ENCODE measurements around the gene CPSF3. TPM values are rescaled to one million over a fixed set of nuclear protein-coding genes. Genes with fewer than 3 reads are reported as not detected.
"Not testable (repeated sequence)": the region's sequence is repeated elsewhere in the genome, so short reads cannot be mapped to it uniquely, and the experiment has no call there.

Gene CPSF3
- total RNA-seq, 1 donor from 2014 or later = 54.7 TPM

DNA sequence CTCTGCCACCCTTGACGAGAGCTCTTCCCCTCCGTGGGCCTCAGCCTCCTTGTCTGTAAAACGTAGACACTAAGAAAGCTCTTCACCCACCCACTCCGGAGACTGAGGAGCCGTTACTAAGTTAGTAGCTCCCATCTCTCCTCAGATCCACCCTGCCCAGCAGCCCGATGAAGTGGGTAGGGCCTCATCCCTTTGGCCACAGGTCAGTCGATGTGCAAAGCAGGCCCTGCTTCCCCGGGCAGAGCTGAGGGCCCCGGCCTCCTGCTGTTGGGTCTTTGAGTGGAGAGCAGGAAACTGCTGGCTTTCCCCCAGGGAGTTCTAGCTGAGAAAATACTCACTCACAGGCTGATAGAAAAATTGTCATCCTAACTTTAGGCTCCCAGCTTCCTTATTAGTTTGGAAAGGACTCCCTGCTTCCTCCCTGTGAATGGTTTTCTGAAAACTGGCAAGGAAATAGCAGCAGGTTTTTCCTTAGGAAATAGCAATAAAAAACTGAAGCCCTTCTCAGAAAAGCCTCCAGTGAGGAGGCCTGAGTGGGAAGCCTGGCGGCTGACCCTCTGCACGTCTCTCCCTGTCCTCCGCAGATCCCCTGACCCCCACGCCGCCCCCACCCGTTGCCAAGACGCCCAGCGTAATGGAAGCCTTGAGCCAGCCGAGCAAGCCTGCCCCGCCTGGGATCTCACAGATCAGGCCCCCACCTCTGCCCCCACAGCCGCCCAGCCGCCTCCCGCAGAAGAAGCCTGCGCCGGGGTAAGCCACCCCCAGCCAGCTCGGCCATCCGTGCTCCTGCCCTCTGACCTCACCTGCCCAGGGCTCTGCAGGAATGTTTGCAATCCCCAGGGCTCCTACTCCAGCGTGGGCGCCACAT is 30.3 kb upstream of the CPSF3 start:
- intact Hi-C loops (cut with micrococcal nuclease) = no loop called here

DNA sequence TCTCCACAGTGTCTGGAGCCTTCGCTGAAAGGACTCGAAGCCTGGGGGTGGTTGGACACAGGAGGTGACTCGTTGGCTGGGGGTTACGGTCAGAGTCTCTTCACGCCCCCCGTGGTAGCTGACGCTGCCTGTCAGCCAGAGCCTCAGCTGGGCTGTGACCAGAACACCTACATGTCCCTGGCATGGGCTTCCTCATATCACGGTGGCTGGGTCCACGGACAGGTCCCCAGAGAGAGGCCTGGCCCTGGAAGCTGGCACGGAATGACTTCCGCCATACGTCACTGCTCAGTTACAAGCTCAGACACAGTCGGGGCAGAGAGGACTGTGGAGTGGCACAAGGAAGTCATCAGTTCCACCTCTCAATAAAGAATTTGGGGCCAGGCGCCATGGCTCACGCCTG is 28.6 kb upstream of the CPSF3 start:
- intact Hi-C loops (cut with micrococcal nuclease) = no loop called here

DNA sequence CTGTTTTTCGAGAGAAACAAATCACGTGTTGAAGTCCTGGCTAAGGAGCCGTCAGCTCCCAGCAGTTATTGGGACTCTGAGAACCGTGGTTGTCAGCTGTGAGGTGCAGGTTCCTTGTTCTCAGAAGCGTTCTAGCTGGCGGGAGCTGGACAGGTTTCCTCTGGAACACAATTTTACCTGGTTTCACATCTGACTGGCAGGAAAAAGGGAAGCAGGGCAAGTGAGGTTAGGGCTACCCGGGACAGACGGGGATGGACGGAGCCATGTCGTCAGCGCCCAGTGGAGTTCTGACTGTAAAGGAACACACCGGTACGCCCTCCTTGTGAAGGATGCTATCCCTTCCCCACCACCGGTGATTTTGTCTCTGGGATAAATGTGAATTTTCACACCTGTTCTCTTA is 26.3 kb upstream of the CPSF3 start:
- intact Hi-C loops (cut with micrococcal nuclease) = no loop called here

DNA sequence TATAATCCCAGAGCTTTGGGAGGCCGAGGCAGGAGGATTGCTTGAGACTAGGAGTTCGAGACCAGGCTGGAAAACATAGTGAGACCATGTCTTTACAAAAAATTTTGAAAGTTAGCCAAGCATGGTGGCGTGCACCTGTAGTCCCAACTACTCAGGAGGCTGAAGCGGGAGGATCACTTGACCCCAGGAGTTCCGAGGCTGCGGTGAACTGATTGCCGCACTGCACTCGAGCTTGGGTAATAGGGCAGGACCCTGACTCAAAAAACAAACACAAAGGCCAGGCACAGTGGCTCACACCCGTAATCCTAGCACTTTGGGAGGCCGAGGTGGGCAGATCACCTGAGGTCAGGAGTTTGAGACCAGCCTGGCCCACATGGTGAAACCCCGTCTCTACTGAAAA is 25.2 kb upstream of the CPSF3 start:
- intact Hi-C loops (cut with micrococcal nuclease) = not testable (repeated sequence)

DNA sequence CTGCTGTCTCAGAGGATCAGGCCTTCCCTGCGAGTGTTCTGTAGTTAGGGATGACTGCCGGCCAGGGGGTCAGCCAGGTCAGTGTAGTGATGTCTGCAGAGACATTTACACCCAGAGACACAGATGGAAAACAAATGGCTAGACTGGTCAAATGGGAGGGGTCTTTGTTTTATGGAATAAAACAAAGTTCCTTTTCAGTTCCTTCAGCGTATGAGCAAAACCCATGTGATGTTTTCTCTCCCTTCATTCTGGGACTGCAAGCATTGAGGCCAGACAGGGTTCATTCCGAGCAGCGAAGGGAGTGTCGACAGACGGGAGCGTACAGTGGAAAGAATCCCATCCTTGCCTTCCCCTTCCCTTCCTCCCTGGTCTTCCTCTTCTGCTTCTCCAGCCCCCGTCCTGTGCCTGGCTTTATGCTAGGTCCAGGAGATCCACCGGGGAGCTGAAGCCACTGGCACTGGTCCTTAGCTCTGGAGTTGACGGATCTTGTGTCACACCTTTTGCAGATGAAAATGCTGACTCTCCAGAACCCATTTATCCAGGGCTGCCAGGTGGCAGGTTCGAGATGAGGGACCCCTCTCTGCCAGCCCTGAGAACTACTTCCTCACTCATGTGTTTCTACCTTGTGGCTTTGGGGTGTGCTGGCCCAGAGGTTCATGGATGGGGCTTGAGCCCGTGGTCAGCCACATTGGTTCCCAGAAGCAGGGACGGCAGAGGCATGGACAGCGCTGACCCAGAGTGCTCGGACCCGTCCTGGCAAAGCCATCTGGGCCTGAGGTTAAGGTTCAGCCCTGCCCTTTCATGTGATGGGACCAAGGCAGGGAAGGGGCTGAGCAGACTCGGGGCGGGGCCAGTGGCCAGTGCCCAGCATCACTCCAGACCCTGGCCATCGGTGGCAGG is 24.3 kb upstream of the CPSF3 start:
- intact Hi-C loops (cut with micrococcal nuclease) = no loop called here

DNA sequence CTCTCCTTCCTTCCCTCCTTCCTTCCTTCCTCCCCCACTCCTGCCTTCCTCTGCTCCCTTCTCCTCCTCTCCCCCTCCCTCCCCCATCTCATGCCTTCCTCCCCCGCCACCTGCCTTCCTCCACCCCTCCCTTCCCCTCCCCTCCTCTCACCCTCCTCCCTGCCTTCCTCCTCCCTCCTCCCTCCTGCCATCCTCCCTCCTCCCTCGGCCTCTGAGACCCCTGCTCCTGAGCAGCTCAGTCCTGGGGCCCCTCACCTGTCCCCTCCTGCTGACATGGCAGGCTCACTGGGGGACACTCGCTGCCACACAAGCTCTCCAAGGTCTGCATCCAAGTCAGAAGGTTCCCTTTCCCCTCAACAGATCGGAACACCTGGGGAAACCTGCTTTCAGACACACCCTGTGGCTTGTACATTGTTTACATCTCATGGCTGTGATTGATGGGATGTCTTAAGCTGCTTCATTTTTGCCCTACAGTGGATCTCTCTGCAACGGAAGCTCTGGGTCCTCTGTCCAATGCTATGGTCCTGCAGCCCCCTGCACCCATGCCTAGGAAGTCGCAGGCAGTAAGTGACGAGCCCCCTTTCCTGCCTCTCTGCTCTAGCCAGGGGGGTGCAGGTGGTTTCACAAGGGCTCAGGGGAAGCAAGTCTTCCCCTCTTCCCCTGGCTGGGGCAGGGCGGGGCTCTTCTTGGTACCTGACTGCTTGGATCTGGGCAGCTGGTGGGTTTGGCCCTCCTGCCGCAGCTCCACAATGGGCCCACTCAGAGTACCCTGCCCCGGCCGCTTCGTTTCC is 23.0 kb upstream of the CPSF3 start:
- intact Hi-C loops (cut with micrococcal nuclease) = no loop called here

DNA sequence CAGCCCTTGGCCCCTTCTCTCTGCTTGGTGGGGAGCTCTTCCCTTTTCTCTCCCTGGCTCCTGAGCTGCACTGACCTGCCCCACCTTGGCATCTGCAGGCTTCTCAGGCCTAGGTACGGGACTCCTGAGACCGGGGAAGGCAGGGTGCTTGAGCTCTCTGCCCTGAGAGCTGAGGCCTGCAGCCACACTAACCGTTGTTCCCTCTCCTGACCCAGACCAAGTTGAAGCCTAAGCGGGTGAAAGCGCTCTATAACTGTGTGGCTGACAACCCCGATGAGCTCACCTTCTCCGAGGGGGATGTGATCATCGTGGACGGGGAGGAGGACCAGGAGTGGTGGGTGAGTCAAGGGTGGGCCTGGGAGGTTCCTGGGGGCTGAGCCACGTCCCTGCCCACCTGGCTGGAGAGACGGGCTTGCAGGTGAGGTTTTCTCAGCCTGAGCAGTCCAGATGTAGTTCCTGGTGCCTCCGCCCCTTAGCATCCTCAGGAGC is 22.4 kb upstream of the CPSF3 start:
- intact Hi-C loops (cut with micrococcal nuclease) = no loop called here

DNA sequence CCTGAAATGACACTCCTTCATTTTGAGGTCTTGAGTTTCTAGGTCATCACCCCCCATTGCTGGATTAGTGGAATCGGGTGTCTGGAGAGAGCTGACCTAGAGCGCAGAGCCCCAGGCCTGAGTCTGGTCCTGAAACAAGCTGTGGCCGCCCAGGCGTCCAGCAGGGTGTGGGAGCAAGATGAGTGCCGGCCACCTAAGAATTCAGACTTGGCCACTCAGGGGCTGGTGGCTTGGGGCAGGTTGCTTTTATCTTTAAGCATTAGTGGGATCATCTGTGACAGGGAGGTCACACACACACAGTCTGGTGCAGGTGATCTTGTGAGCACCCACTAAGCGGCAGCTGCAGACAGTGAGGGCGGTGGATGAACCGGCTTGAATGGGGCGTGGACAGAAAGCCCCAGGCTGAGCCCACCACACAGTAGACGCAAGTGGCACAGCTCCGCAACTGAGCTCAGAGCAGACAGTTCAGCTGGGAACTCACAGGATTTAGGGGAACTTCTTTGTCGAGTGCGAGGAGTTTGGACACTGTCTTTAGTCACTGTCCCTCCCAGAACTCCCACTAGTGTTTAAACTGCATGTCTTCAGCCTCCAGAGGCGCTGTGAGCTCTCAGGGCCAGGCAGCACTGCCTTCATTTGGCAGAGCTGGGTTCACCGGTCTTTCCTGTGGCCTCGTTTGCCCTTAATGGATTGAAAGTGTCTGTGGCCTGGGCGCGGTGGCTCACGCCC is 21.6 kb upstream of the CPSF3 start:
- intact Hi-C loops (cut with micrococcal nuclease) = no loop called here

DNA sequence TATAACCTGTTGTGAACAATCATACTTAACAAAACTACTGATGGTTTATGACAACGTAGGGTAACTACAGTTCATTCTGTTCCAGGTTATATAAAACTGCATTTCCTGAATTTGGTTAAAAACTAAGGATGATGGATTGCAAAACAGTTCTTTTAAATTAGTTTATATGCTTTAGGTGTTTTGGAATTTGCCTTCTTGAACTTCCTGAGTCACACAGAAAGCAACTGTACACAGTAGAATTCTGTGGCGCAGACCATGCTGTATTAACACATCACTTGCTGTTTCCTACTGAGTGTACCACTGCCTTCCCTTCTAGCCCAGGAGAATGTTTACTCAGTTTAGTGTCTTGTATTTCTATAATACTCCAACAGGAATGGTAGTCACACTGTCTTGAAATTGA is 19.5 kb upstream of the CPSF3 start:
- intact Hi-C loops (cut with micrococcal nuclease) = no loop called here

DNA sequence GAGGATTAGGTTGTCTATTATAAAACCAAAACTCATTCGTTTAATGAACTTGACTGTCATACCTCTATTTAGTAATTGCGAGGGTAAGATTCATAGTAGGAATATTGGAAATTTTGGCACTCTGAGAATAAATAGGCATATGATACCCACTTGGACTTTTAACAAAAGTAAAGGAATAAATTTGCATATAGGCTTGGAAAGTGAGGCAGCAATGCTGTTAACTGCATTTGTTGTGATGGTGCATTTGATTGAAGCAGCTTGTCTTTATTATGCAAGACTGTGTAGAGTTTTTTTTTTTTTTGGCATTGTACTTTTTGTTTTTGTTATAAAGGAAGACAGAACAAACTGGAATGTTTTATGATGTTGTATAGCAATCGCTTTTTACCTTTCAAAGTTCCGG is 19.0 kb upstream of the CPSF3 start:
- intact Hi-C loops (cut with micrococcal nuclease) = no loop called here

DNA sequence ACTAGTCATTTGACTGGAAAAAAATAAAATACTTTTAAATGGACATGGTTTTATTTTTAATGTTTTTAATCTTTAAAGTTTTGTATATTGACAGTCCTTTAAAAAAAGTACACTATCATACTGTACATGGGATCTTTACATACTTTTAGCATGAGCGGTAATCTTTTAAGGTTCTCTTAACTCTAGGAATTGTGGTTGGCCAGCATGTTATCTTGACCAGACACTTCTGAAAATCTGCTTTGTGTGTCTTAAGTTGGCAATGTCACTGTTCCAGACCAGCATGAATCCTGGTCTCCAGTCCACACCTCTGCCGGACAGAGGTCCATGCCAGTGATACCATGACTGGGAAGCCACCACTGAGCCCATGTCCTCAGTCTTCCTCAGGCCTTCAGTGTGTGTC is 17.8 kb upstream of the CPSF3 start:
- intact Hi-C loops (cut with micrococcal nuclease) = no loop called here

DNA sequence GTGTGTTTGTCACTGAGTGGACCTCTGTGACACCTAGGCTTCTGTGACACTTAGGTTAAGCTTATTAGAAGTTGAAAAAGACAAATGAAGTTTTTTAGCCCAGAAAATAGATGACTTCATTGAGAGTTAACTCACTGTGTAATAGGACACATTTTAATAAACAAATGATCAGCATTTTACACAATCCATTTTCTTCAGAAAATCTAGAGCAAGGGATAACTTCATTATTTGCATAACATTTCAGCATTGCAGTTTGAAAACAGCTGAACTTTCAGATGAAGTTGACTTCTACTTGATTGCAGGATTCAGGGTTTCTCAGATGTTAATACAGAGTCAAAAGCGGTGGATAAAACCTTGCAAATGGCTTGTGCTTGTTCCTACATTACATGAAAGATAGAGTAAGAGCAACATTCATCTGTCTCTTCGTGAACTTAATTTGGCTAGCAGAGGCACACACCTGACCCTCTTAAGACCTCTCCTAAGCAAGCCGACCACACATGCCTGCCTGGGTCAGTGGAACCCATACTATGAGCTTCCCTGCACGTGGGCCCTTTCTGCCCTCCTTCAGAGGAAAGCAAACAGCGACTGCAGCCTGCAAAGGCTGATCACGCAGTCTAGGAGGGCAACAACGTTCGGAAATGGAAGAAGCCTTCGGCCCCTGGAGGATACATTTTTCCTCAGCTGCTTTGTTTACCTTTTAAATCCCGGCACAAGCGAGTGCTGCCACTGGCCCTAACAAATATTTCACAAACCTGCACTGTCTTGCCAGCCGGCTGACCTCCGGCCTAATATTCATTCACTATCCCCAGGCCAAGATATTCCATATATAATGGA is 16.7 kb upstream of the CPSF3 start:
- intact Hi-C loops (cut with micrococcal nuclease) = no loop called here

DNA sequence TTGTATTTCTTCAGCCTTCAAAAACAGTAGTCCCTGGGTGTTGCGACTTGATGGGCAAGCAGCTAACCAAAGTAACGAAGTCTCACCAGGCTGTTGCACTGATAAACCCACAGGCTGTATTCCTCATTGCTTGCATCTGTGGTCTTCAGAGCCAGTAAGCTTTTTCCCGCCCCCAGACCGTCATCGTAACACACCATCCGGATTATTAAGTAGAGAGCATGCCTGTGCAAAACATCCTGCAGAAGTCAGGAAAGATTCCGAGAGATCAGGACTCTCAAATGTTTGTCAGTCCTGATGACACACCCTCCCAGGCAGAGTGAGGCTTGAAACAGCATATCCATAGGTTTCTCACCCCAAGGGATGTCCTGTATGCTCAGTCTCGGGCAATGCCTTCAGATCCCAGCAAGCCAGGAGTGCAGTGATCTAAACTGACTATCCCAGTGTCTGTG is 16.1 kb upstream of the CPSF3 start:
- intact Hi-C loops (cut with micrococcal nuclease) = no loop called here

DNA sequence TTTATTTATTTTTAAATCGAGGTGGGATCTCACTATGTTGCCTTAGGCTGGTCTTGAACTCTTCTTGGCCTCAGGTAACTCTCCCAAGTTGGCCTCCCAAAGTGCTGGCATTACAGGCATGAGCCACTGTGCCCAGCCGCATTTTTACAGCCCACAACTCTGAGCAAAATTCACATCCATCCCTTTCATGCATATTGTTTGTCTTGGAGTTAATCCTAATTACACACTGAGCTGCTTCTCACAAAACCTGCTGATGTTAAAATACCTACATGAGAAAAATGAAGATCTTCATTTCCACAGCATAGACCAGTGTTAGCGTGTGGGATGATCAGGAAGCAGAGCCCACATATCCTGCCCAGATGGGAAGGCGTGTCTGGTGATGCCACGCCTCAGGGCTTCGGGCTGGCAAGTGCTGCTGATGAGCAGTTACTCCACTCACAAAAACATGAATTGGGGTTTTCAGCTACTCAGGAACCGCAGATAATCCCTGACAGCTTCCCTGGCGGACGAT is 14.8 kb upstream of the CPSF3 start:
- intact Hi-C loops (cut with micrococcal nuclease) = no loop called here

DNA sequence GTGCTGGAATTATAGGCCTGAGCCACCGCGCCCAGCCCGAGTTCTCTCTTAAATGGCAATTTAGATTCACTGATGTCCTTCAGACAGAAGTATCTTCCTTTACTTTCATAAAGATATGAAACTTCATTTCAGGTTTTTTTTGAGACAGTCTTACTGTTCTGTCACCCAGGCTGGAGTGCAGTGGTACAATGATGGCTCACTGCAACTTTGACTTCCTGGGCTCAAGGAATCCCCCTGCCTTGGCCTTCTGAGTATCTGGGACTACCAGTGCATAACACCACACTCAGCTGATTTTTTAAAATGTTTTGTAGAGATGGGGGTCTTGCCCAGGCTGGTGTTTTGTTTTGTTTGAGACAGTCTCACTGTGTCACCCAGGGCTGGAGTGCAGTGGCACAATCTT is 13.3 kb upstream of the CPSF3 start:
- intact Hi-C loops (cut with micrococcal nuclease) = no loop called here

DNA sequence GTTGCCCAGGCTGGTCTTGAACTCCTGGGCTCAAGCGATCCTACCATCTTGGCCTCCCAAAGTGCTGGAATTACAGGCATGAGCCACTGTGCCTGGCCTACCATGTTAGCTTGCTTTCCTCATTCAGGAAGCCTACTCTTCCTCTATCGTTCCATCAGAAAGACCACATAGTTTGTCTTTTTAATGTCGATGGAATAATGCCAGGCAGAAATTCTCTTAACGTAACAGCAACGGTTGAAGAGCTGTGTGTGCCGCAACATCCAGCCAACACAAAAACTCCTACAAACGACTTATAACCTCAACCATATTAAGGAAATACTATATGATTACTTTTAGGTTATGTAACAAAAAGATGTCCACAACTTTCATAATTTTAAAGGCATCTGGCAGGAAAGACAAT is 10.7 kb upstream of the CPSF3 start:
- intact Hi-C loops (cut with micrococcal nuclease) = no loop called here

DNA sequence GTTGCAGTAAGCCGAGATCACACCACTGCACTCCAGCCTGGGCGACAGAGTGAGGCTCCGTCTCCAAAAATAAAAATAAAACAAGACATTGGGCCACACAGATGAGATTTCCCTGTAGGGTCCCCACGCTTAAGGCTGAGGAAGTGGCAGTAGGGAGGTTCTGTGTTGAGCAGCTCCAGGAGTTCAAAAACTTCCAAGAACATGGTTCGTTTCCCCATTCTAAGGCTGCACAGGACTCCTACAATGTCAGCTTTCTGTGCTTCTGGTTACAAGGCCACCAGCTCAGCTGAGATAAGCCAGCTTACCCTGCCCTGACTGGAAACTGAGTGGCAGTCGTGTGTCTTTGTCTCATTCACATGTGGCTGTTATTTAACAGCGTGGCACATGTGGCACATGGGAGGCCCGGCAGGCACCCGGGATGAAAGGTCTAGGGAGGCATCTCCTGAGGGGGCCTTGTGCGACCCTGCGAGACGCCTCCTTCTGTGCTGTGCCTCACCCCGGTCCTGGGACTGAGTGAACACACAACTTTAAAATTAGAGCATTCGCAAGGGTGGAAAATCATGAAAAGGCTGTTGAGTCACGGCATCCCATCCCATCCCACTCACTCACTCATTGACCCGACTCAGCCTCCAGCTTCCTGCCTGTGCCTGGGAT is 7.8 kb upstream of the CPSF3 start:
- intact Hi-C loops (cut with micrococcal nuclease) = no loop called here

DNA sequence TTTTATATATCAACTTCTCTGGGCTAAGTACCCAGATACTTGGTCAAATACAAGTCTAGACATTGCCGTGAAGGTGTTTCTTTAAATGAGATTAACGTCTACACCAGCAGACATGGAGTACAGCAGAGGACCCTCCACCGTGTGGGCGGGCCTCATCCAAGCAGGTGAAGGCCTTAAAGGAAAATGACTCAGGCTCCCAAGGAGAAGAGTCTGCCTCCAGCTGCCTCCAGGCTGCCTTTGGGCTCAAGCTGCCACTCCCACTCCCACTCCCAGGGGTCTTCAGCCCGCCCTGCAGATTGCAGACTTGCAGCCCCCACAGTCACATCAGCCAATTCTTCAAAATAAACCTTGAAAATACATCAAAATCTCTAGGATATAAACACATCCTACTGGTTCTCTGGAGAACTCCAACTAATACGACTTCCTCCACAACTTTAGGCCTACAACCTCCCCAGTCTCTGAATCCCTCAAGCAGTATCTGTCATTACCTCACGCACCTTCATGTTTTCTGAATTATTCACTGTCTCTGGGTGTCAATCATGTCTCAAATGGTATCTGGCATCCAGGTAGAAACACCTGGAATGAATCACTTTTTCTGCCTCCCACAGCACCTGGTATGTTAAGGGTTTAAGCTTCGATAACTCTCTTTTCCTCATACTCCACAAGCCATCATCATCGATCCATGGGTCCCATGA is 7.0 kb upstream of the CPSF3 start:
- intact Hi-C loops (cut with micrococcal nuclease) = no loop called here

DNA sequence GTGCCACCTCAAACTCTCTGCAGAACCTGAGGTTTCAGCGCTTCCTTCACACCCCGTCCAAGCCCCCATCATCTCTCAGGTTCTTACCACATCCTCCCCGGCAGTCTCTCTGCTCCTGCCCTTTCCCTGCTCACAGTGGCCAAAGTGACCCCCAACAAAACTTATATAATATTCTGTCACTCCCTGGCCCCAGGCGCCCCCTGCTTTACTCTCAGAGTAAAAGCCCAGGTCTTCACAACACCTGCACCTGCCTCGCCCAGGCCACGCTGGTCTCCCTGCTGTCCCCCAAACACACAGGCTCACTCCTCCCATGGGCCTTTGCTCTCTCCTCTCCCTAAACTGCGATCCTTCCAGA is 6.5 kb upstream of the CPSF3 start:
- intact Hi-C loops (cut with micrococcal nuclease) = no loop called here

Measured in T-helper 2 cell treated with Interferon-gamma antibody and Interleukin-4, amounts not matched to agents 100 ng/mL and 5 ng/mL, for 36 hours (primary cell).